ENCODE data around the gene IP6K2. TPM values are rescaled to one million over a fixed set of nuclear protein-coding genes. Genes with fewer than 3 reads are reported as not detected.

The IP6K2 gene
- total and polyA plus RNA-seq, 2 of the 13 experiments (the other 11 are each of a cell fraction or from before 2014, with no cell fraction given): 85.5 to 112 TPM

DNA sequence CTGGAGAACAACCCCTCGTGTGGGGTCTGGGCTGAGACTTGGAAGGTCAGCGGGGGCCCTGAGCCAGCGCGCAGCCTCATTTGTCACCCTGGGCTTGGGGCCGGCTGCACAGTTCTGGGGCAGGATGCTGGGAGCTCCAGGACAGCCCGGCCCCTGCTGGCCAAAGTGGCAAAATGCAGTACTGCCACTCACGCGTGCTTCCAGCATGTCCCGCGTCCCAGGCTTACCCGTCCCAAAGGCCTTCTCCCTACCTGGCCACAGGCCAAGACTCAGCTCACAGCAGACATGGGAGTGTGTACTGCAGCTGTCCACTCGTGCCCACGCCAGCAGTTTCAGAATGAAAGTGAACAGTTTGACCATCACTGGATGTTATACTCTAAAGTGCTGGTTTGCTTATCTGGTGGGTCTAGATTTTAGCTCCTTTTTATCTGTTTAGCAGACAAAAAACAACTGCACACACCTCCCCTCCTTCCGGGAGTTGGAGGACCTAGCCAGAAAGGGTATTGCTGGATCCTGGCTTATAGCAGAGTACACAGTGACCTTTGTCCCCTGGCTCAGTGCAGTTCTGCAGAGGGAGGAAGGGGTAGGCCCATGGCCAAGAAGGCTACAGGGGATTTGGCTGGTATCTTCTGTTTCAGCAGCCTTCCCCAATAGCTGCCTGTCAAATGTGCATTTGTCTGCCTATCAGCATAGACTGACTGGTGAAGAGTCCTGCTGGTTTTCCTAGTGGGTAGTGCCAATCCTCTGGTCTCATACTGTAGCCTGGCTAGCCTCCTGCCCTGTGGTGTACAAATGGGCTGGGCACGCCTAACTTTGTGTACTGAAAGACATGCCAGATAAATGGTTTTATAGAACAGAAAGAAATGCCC is 23.2 kb upstream of the IP6K2 start (continued):
- TF ChIP-seq ZNF660 (CRISPR knock-in tag; IDR thresholded peaks at IDR 0.05; ENCODE audit: borderline replicate concordance, low read depth) (no peak), CBX1 (IDR thresholded peaks at IDR 0.05; ENCODE audit: low read depth) (peak; percentile 20), MAFG (CRISPR knock-in tag; IDR thresholded peaks at IDR 0.05) (no peak), ZSCAN30 (CRISPR knock-in tag; IDR thresholded peaks at IDR 0.05) (no peak), MED13 (CRISPR knock-in tag; IDR thresholded peaks at IDR 0.05) (no peak), KDM4B (CRISPR knock-in tag; IDR thresholded peaks at IDR 0.05) (peak; percentile 38; the same call in 1 of the 2 replicates), SALL2 (CRISPR knock-in tag; IDR thresholded peaks at IDR 0.05) (no peak), GATAD2A (CRISPR knock-in tag; IDR thresholded peaks at IDR 0.05) (peak; percentile 74; the same call in 1 of the 2 replicates), HDAC2 (CRISPR knock-in tag; IDR thresholded peaks at IDR 0.05) (peak; percentile 47), PPARG (CRISPR knock-in tag; conservative IDR thresholded peaks at IDR 0.05) (peak; percentile 98), ZNF75D (CRISPR knock-in tag; IDR thresholded peaks at IDR 0.05; ENCODE audit: borderline replicate concordance) (no peak), ZNF251 (CRISPR knock-in tag; IDR thresholded peaks at IDR 0.05) (no peak), MAFK (conservative IDR thresholded peaks at IDR 0.05 in 1 of 2, IDR thresholded peaks at IDR 0.05 in 1 of 2; ENCODE audit: low read length in 2 of 2) (no peak), SRSF9 (IDR thresholded peaks at IDR 0.05; ENCODE audit: borderline replicate concordance, insufficient read depth, low read depth, low read length, poor library complexity, severe bottlenecking) (no peak), ZNF746 (CRISPR knock-in tag; IDR thresholded peaks at IDR 0.05) (peak; percentile 67; the same call in 1 of the 2 replicates), RXRA (CRISPR knock-in tag; IDR thresholded peaks at IDR 0.05) (peak; percentile 90), REL (CRISPR knock-in tag; conservative IDR thresholded peaks at IDR 0.05) (no peak)
- TF ChIP-seq, protein P1, sequence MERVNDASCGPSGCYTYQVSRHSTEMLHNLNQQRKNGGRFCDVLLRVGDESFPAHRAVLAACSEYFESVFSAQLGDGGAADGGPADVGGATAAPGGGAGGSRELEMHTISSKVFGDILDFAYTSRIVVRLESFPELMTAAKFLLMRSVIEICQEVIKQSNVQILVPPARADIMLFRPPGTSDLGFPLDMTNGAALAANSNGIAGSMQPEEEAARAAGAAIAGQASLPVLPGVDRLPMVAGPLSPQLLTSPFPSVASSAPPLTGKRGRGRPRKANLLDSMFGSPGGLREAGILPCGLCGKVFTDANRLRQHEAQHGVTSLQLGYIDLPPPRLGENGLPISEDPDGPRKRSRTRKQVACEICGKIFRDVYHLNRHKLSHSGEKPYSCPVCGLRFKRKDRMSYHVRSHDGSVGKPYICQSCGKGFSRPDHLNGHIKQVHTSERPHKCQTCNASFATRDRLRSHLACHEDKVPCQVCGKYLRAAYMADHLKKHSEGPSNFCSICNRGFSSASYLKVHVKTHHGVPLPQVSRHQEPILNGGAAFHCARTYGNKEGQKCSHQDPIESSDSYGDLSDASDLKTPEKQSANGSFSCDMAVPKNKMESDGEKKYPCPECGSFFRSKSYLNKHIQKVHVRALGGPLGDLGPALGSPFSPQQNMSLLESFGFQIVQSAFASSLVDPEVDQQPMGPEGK (CRISPR knock-in tag; IDR thresholded peaks at IDR 0.05): 0 out of 2 replicates have a peak, but pooled peaks have one; percentile 43
- TF ChIP-seq, protein P2, sequence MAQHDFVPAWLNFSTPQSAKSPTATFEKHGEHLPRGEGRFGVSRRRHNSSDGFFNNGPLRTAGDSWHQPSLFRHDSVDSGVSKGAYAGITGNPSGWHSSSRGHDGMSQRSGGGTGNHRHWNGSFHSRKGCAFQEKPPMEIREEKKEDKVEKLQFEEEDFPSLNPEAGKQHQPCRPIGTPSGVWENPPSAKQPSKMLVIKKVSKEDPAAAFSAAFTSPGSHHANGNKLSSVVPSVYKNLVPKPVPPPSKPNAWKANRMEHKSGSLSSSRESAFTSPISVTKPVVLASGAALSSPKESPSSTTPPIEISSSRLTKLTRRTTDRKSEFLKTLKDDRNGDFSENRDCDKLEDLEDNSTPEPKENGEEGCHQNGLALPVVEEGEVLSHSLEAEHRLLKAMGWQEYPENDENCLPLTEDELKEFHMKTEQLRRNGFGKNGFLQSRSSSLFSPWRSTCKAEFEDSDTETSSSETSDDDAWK (CRISPR knock-in tag; IDR thresholded peaks at IDR 0.05): no peak
- TF ChIP-seq, protein P3, sequence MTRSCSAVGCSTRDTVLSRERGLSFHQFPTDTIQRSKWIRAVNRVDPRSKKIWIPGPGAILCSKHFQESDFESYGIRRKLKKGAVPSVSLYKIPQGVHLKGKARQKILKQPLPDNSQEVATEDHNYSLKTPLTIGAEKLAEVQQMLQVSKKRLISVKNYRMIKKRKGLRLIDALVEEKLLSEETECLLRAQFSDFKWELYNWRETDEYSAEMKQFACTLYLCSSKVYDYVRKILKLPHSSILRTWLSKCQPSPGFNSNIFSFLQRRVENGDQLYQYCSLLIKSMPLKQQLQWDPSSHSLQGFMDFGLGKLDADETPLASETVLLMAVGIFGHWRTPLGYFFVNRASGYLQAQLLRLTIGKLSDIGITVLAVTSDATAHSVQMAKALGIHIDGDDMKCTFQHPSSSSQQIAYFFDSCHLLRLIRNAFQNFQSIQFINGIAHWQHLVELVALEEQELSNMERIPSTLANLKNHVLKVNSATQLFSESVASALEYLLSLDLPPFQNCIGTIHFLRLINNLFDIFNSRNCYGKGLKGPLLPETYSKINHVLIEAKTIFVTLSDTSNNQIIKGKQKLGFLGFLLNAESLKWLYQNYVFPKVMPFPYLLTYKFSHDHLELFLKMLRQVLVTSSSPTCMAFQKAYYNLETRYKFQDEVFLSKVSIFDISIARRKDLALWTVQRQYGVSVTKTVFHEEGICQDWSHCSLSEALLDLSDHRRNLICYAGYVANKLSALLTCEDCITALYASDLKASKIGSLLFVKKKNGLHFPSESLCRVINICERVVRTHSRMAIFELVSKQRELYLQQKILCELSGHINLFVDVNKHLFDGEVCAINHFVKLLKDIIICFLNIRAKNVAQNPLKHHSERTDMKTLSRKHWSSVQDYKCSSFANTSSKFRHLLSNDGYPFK (CRISPR knock-in tag; IDR thresholded peaks at IDR 0.05; ENCODE audit: borderline replicate concordance): peak; percentile 77
- TF ChIP-seq, protein P4, sequence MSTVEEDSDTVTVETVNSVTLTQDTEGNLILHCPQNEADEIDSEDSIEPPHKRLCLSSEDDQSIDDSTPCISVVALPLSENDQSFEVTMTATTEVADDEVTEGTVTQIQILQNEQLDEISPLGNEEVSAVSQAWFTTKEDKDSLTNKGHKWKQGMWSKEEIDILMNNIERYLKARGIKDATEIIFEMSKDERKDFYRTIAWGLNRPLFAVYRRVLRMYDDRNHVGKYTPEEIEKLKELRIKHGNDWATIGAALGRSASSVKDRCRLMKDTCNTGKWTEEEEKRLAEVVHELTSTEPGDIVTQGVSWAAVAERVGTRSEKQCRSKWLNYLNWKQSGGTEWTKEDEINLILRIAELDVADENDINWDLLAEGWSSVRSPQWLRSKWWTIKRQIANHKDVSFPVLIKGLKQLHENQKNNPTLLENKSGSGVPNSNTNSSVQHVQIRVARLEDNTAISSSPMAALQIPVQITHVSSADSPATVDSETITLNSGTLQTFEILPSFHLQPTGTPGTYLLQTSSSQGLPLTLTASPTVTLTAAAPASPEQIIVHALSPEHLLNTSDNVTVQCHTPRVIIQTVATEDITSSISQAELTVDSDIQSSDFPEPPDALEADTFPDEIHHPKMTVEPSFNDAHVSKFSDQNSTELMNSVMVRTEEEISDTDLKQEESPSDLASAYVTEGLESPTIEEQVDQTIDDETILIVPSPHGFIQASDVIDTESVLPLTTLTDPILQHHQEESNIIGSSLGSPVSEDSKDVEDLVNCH (CRISPR knock-in tag; IDR thresholded peaks at IDR 0.05): peak; percentile 65; the same call in 1 of the 2 replicates

All from HepG2 (cell line).